HG03432 (cell line): ENCODE measurements around the gene RBM14.
"Not testable (repeated sequence)": the region's sequence is repeated elsewhere in the genome, so short reads cannot be mapped to it uniquely, and the experiment has no call there.

ENCODE experiments used
- ATAC-seq: cut with Tn5 transposase; IDR thresholded peaks from one replicate; pipeline ENCODE4 v1.9.1; 2021; ENCODE audit warnings: mild to moderate bottlenecking, moderate library complexity; ENCODE audit not compliant: unreplicated experiment

The RBM14 gene

DNA sequence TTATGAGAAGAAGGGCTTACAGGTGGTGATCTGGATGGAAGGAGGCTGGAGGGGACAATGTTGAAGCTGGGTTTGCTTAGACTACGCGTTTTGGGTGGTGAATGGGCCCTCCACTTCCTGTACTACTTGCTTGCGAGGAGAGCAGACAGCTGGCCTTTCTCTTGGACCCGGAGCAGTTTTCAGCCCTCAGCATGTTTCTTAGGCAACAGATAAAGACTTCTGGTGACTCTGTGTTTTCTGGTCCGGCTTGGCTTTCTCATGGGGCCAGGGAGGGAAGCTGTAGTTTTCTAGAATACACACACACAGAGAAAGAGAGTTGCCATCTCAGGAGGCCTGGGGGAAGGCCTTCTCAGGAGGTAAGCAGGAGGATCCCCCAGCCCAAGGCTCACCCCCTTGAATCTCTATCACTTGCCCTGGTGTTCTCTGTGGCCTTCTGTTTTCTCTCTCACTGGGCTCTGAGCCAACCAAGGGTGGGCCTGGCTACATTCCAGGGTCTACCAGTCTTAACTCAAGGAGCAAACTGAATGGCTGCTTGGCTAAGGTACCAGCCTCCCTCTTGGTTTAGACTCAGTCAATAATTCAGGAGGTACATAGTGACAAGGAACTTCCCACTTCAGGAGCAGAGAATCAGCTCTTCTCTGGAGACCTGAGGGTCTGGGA lies 21.1 kb upstream of the RBM14 start:
- ATAC-seq = no peak

DNA sequence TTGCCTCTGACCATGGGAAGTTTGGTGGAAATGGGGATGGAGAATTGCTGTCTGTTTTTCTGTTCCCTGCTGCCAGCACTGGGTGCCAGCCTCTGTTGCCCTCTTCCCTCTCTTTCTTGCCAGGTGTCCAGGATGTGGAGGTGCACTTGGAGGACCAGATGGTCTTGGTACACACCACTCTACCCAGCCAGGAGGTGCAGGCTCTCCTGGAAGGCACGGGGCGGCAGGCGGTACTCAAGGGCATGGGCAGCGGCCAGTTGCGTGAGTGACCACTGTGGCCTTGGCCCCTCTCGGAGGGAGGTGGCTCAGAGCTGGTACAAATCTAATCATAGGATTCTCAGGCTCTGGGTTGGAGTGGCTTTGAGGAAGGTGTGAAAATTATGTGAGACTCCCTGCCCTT lies 17.4 kb upstream of the RBM14 start:
- no peak for ATAC-seq

DNA sequence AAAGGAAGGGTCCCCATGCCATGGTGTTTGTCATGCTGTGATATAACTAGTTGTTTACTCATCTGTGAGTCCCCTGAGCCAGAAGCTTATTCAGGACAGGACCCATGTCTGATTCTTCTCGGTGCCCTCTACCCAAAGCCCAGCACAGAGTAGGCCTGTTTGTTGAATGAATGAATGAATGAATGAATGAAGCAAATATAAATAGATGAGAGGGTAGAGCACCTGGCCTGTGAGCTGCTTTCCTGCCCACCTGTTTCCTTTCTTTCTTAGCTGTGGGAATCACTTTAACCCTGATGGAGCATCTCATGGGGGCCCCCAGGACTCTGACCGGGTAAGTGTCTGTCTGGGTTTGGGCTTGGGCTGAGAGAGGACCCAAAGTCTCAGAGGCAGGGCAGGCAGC lies 16.2 kb upstream of the RBM14 start:
- ATAC-seq = no peak

DNA sequence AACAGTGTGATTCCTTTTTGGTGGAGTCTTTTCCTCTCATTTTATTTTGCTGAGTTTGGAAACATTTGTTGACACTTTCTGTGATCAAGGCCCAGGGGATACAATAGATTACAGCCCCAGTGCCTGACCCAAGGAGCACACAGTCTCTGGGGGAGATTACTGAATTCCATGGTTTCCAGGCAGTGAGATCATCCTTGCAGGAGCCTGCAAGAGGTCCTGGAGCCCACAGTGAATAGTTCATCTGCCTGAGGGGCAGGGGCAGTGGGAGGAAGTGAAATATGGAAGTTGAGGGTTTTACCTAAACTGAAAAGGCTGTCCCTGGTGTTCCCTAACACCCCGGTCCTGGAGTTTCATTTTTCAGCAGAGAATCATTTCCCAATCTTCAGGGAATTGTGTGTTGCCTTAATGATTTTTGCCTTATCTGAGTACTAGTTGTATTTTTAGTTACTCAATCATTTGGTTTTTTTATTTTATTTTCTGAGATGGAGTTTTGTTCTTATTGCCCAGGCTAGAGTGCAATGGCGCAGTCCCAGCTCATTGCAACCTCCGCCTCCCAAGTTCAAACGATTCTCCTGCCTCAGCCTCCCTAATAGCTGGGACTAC lies 15.7 kb upstream of the RBM14 start:
- no peak for ATAC-seq

DNA sequence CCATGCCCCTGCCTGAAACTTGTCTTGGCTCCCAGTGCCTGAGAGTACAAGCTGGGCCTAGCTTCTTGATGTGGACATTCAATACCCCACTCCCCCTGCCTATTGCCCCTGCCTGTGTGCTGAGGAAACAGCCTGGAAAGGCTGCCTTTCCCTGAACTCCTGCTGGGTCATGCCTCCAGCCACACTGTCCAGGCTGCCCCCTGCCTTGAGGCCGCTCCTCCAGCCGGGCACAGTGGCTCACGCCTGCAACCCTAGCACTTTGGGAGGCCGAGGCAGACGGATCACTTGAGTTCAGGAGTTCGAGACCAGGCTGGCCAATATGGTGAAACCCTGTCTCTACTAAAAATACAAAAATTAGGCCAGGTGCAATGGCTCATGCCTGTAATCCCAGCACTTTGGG lies 13.4 kb upstream of the RBM14 start:
- no peak for ATAC-seq

DNA sequence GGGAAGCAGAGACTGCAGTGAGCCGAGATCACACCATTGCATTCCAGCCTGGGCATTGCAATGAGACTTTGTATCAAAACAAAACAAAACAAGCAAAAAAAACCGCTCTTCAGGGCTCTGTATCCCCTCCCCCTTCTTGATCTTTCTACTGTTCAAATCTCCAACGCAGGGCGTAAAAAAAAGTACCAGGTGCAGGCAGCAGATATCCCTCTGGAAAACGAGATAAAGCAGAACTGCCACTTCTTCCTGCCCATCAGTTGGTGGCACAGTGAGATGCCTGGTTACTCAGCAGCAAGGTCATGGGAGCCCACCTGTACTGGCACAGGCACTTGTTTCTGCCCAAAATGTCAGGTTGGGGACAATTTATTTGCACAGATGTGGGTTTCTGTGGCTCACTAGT lies 12.3 kb upstream of the RBM14 start:
- no peak for ATAC-seq

DNA sequence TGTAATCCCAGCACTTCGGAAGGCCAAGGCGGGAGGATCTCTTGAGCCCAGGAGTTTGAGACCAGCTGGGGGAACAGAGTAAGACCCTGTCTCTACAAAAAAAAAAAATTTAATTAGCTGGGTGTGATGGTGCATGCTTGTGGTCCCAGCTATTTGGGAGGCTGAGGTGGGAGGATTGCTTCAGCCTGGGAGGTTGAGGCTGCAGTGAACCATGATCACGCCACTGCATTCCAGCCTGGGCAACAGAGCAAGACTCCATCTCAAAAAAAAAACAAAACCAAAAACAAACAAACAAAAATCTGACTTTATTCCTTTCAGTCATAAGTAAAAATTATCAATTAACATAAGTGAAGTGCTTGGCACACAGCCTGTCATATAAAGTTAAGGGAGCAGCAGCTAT lies 9.8 kb upstream of the RBM14 start:
- not testable (repeated sequence) for ATAC-seq

DNA sequence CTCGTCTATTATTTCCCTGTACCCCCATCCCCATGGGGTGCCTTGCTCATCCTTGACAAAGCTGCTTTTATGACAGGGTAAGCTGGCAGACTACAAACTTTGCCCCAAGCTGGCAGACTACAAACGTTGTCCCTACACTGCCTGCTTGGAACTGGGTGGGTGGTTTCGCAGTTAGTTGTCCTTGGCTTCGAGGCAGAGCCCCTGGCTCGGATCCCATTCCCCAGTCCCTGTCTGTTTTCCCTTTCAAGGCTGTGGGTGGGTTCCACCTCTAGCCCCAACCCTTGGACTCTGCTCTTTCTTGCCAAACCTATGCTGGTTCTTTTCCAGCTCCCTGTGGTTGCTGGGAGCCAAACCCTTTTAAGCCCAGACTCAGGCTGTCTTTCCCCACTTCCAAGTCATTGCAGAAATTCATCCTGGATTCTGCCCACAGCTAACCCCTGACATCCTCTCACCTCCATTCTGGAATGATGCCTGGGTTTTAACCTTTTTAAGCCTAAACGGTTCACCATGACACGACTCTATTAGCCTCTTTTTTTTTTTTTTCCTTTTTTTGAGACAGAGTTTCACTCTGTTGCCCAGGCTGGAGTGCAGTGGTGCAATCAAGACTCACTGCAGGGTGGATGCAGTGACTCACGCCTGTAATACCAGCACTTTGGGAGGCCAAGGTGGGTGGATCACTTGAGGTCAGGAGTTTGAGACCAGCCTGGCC lies 9.2 kb upstream of the RBM14 start:
- ATAC-seq = no peak

DNA sequence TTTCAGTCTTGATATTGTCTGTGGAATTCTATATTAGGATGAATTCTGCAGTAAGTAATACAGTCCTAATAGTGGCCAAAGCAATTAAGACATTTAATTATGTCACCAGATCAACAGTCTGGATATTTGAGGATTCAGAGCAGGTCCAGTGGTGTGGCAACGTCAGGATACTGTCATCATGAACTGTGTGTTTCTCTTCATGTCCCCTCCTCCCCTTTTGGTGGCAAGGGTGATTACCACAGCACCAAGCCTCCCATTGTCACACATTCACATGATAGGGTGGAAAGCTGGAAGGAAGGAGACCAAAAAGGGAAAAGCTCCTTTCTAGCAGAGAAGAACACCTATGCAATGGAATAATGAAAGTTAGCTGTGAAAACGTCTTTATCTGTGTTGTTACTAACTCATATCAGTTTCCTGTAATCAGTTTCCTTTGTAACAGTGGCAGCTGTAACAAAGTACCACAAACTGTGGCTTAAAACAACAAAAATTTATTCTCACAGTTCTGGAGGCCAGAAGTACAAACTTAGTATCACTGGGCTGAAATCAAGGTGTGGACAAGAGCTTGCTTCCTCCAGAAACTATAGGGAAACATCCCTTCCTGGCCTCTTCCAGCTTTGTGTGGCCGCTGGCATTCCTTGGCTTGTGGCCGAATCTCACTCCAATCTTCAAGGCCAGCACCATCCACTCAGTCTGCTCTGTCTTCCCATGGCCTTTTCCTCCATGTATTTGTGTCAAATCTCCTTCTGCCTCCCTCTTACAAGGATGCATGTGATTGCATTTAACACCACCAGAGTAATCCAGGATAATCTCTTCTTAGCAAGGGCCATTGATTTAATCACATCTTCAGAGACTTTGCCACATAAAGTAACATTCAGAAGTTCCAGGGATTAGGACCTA lies 6.5 kb upstream of the RBM14 start:
- ATAC-seq = no peak

DNA sequence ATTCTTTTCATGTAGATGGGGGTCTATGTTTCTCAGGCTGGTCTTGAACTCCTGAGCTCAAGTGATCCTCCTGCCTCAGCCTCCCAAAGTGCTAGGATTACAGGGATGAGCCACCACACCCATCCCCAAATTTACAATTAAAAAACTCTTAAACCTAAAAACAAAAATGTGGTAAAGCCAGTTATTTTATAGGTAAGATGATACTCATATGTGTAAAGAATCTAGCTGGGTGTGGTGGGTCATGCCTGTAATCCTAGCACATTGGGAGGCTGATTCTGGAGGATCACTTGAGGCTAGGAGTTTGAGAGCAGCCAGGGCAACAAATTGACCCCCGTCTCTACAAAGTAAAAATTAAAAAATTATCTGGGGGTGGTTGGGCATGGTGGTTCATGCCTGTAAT lies 4.0 kb upstream of the RBM14 start:
- no peak for ATAC-seq

DNA sequence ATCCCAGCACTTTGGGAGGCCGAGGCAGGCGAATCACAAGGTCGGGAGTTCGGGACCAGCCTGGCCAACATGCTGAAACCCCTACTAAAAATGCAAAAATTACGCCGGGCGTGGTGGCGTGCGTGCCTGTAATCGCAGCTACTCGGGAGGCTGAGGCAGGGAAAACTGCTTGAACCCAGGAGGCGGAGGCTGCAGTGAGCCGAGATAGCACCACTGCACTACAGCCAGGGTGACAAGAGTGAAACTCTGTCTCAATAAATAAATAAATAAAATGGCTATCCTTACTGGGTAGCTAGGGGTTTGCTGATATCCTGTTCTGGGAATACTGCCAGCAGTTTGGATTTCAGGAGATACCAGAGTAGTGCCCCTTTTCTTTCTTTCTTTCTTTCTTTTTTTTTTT lies 2.4 kb upstream of the RBM14 start:
- no peak for ATAC-seq

DNA sequence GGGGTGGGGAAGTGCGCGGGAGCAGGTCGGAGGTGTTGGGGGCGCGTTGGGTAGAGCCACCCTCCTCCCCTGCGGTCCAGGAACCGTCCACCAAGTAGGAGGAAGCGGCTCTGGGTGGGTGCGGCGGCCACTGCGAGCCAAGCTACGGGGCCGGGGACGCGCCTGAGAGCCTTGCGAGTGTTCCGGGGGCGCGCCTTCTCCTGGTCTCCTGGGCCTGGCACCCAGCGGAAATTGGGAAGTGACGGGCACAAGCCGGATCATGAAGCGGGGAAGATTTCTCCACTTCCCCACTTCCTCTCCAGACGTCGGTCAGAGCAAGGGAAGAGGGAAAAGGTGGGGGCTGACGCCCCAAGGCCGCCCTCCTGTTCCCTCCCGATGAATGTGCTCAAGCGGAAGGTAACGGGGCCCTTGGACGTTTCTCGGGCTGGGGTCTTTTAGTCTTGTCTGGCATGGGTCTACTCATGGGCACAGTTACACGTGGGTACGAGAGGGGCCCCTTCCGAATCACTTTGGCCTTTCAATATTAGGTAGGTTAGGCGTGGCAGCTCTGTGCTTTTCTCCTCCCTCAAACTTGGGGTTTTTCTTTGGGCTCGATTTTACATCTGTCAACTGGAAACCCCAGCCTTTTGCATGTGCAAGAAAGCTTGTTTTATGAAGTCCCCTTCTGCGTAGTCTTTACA lies 865 bp downstream of the RBM14 start:
- no peak for ATAC-seq

DNA sequence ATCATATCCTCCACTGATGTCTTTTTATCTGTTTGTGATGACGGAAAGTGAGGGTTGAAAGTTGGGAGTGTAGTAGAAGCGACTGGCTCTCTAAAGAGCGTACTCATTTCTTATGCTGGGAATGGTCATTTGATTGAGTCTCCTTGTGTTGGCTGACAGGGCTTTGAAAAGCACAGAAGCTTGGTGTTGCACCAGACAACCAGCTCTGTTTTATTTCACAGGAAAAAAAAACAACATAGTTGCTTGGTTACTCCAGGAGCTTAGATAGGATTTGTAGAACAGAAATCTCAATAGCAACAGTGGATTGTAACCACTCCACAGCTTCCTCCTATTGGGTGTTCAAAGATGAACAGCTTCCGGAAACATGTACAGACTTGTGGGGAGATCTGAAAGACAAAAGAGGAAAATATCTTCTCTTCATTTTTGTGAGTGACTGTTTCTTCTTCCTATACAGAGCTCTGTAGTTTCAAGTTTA lies 2.7 kb downstream of the RBM14 start:
- ATAC-seq = no peak

DNA sequence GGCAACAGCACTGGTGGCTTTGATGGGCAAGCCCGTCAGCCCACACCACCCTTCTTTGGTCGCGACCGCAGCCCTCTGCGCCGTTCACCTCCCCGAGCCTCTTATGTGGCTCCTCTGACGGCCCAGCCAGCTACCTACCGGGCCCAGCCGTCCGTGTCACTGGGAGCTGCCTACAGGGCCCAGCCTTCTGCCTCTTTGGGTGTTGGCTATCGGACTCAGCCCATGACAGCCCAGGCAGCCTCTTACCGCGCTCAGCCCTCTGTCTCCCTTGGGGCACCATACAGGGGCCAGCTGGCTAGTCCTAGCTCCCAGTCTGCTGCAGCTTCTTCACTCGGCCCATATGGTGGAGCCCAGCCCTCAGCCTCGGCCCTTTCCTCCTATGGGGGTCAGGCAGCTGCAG lies 8.0 kb downstream of the RBM14 start:
- ATAC-seq = no peak

DNA sequence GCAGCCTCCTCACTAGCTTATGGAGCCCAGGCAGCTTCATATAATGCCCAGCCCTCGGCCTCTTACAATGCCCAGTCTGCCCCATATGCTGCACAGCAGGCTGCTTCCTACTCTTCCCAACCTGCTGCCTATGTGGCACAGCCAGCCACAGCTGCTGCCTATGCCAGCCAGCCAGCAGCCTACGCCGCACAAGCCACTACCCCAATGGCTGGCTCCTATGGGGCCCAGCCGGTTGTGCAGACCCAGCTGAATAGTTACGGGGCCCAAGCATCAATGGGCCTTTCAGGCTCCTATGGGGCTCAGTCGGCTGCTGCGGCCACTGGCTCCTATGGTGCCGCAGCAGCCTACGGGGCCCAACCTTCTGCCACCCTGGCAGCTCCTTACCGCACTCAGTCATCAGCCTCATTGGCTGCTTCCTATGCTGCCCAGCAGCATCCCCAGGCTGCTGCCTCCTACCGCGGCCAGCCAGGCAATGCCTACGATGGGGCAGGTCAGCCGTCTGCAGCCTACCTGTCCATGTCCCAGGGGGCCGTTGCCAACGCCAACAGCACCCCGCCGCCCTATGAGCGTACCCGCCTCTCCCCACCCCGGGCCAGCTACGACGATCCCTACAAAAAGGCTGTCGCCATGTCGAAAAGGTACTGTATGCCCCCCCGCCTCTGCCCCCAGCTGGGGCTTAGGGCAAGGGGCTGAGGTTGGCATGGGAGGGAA lies 8.8 kb downstream of the RBM14 start:
- ATAC-seq = no peak

DNA sequence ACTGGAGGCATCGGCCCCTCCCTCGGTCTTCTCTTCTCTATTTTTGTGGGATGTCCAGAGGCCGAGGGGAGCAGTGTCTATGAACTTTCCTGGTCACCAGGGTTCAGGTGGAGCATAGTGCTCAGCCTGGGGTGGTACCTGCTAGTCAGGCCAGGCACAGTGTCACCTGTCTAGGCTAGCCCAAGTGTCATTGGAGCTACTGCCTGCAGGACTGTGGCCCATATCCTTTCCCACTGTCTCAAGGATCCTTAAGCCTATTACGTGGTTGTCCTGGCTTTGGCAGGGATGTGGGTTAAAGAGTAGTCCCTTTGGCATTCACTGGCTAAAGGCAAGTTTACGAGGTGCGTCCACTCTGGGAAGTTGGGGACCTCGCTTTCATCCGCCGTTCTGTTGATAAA lies 9.3 kb downstream of the RBM14 start:
- ATAC-seq = no peak

DNA sequence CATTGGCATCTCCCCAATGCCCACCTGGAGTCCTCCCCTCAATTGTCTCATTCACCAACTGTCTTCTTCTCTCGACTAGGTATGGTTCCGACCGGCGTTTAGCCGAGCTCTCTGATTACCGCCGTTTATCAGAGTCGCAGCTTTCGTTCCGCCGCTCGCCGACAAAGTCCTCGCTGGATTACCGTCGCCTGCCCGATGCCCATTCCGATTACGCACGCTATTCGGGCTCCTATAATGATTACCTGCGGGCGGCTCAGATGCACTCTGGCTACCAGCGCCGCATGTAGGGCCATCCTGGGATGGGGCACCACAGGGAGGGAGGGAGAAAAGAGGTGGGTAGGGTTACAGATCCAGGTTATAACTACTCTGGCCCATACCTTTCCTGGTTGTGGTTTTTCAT lies 10.0 kb downstream of the RBM14 start:
- ATAC-seq = no peak

DNA sequence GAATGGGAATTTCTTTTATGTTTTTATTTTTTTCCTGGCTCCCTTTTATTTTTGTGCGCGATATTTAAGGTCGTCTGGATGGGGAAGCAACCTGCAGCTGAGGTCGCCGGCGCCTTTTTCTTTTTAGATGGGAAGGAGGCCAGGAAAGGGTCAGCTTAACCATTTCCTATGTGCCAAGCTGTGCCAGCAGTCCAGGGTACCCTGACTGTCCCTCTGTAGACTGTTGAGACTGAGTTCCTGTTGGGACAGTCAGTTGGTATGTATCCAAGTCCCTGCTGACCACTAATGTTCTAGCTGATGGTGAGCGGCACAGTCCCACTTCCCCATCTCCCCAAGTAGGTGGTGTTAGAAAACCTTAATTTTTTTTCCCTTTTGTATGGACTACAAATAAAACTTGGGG lies 10.5 kb downstream of the RBM14 start:
- ATAC-seq = no peak

DNA sequence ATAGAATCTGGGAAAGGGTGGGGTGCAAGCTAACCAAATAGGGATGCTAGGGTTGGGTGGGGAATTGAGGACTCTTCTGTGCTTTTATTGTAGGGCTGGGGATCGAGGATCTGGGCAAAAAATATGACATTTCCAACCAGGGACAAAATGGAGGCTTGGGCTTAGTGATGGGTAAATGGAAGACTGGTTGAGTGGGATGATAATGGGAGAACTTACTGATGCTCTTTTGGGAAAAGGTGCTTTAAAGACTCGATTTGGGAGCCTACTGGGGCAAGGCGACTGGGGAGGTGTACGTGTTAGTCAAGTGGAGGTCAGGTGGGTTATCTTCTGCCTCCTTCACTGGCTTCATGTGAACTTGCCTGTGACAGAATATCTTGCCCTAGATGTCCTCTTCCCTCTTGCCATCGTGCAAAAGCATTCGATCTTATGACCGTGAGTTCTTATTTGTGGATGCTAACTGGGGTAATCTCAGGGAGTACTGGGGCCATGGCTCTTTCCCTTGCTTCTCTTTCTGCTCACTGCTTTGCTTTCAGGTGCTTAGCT lies 11.7 kb downstream of the RBM14 start:
- no peak for ATAC-seq

DNA sequence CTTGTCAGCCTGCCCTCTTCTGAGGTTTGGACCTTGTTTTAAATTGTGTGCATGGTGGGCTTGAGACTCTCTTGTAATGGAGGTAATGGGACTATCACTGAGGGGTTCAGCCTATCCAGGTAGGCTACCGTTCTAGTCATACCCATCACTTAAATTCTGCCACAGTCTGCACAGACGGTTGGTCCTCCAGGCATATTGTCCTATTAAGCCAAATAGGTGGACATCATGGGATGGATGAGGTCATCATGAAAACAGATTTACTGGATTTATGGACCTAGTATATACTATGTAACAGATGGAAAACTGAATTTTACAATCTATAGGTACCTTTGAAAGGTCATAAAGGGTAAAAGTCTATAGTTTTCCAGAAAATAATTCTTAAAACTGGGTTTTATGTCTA lies 12.9 kb downstream of the RBM14 start:
- ATAC-seq = no peak
